Left ventricle myocardium inferior (tissue), 1 donor: ENCODE results near the gene CFAP97. TPM values are rescaled to one million over a fixed set of nuclear protein-coding genes. Genes with fewer than 3 reads are reported as not detected.

Experiments
- DNase-seq: peaks from one replicate; pipeline ENCODE4 v3.0.0-alpha.2; 2020
- H3K27ac ChIP-seq: fragments of 200-600 bp; replicated peaks from 2 replicates; pipeline ENCODE4 v1.8.0; 2021
- H3K27me3 ChIP-seq: fragments of 200-600 bp; 2 replicates; pipeline ENCODE4 v1.8.0; 2021; ENCODE audit warnings: low read depth
- H3K36me3 ChIP-seq: fragments of 200-600 bp; 2 replicates; pipeline ENCODE4 v1.8.0; 2021
- H3K4me1 ChIP-seq: fragments of 200-600 bp; 2 replicates; pipeline ENCODE4 v1.8.0; 2021
- H3K4me3 ChIP-seq: fragments of 200-600 bp; 2 replicates; pipeline ENCODE4 v1.8.0; 2021; ENCODE audit warnings: mild to moderate bottlenecking, moderate library complexity
- H3K9me3 ChIP-seq: fragments of 200-600 bp; replicated peaks from 2 replicates; pipeline ENCODE4 v1.8.0; 2021
- intact Hi-C: fragments of 100-400 bp; cut with micrococcal nuclease; formaldehyde crosslinking; loops from one replicate; pipeline ENCODE4 v1.11.0; 2022
- total RNA-seq: library from RNA; stranded (reverse); fragmentation: NEBNext Ultra II Directional; extraction: Animal tissue kit (Norgen Biotek cat#: 25700); gene quantifications from one replicate; pipeline ENCODE4 v1.2.1, GENCODE V29; 2021
- TF ChIP-seq, protein P1 (sequence below): fragments of 200-600 bp; IDR thresholded peaks from 2 replicates; pipeline ENCODE4 v1.8.0; 2021; ENCODE audit warnings: antibody characterized with exemption, mild to moderate bottlenecking, borderline replicate concordance
- donor health status: DM: no; HTN: yes; CAD: no; lungs with severe emphysema.

Gene CFAP97
- total RNA-seq, 1 donor from 2014 or later: 11.7 TPM

GRCh38 chr4:185227713-185228278, 24.0 kb upstream of the CFAP97 start:
- intact Hi-C loops: no loop called here
- H3K9me3 ChIP-seq: no peaks in the 10 kb centered on the region
- H3K36me3 ChIP-seq: no peaks in the 10 kb centered on the region
- no peak overlapping the region for H3K27ac ChIP-seq
- peaks cover 11% of the 10 kb centered on the region for H3K4me1 ChIP-seq
- no peak for DNase-seq
- TF ChIP-seq, protein P1, sequence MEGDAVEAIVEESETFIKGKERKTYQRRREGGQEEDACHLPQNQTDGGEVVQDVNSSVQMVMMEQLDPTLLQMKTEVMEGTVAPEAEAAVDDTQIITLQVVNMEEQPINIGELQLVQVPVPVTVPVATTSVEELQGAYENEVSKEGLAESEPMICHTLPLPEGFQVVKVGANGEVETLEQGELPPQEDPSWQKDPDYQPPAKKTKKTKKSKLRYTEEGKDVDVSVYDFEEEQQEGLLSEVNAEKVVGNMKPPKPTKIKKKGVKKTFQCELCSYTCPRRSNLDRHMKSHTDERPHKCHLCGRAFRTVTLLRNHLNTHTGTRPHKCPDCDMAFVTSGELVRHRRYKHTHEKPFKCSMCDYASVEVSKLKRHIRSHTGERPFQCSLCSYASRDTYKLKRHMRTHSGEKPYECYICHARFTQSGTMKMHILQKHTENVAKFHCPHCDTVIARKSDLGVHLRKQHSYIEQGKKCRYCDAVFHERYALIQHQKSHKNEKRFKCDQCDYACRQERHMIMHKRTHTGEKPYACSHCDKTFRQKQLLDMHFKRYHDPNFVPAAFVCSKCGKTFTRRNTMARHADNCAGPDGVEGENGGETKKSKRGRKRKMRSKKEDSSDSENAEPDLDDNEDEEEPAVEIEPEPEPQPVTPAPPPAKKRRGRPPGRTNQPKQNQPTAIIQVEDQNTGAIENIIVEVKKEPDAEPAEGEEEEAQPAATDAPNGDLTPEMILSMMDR: no peak
- H3K27me3 ChIP-seq: no peaks in the 10 kb centered on the region
- no peak overlapping the region for H3K4me3 ChIP-seq

DNA sequence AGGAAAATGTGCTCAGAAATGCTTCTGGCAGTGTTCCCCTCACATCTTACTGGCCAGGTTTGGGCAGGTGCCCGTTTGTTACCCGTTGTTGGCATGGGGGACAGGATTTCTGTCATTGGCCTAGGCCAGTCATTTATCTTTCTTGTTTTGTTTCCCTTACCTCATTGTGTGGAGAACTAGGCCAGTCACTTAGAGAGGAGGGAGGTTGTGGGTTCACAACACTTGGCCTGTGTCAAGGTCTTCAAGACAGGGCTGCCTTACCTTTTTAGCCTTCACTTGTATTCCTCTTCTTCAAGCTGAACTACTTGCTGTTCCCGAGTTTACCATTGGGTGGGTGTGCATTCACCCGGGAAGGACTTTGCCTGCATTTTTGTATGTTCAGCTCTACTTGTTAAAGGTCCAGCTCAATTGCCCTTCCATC, 23.3 kb upstream of the CFAP97 start:
- Histone ChIP-seq H3K27ac (no peak overlapping the region), H3K9me3 (no peaks in the 10 kb centered on the region), H3K4me3 (no peak overlapping the region), H3K27me3 (no peaks in the 10 kb centered on the region), H3K4me1 (peaks cover 11% of the 10 kb centered on the region), H3K36me3 (no peaks in the 10 kb centered on the region)
- no peak for DNase-seq
- TF ChIP-seq, protein P1: peak; percentile 15
- intact Hi-C loops: no loop called here

- intact Hi-C loops: no loop called here
Observed at GRCh38 chr4:185225940-185226339, 22.1 kb upstream of the CFAP97 start.

GRCh38 chr4:185224597-185224996, 20.8 kb upstream of the CFAP97 start:
- H3K4me1 ChIP-seq: peaks cover 18% of the 10 kb centered on the region
- TF ChIP-seq, protein P1: no peak
- no peak overlapping the region for H3K4me3 ChIP-seq
- no peak overlapping the region for H3K27ac ChIP-seq
- H3K36me3 ChIP-seq: no peaks in the 10 kb centered on the region
- no peaks in the 10 kb centered on the region for H3K9me3 ChIP-seq
- H3K27me3 ChIP-seq: no peaks in the 10 kb centered on the region
- intact Hi-C loops: no loop called here
- no peak for DNase-seq

More at GRCh38 chr4:185225940-185226339, 22.1 kb upstream of the CFAP97 start:
- Histone ChIP-seq H3K27ac (no peak overlapping the region), H3K9me3 (no peaks in the 10 kb centered on the region), H3K36me3 (no peaks in the 10 kb centered on the region), H3K4me1 (peaks cover 11% of the 10 kb centered on the region), H3K4me3 (no peak overlapping the region), H3K27me3 (no peaks in the 10 kb centered on the region)
- no peak for DNase-seq
- TF ChIP-seq, protein P1: no peak

DNA sequence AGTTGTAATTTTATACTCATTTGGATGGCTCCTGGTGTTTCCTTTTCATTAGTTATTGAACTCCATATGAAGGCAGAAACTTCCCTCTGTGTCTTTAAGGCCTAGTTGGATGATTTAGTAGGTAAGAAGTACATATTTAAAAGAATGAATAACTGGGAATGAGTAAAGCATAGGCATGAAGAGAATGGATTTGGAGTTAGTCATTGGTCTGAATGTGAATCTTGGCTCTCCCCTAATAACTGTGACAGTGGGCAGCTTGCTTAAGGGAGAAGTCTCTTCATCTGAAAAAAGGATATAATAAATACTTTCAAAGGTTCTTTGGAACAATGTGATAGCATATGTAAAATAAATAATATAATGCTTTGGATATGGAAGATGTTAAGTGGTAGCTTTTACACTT, 18.8 kb upstream of the CFAP97 start:
- no peaks in the 10 kb centered on the region for H3K36me3 ChIP-seq
- TF ChIP-seq, protein P1: no peak
- intact Hi-C loops: no loop called here
- H3K4me1 ChIP-seq: peaks cover 25% of the 10 kb centered on the region
- no peaks in the 10 kb centered on the region for H3K9me3 ChIP-seq
- H3K27me3 ChIP-seq: no peaks in the 10 kb centered on the region
- H3K27ac ChIP-seq: no peak overlapping the region
- no peak overlapping the region for H3K4me3 ChIP-seq
- DNase-seq: no peak
